SK-N-SH (cell line): ENCODE results near the gene NR2F6. TPM values are rescaled to one million over a fixed set of nuclear protein-coding genes. Genes with fewer than 3 reads are reported as not detected.
A peak's percentile ranks its signal among the peaks of the same experiment; 100 is the strongest.

Experiments used
- ELF1 ChIP-seq: IDR thresholded peaks from 2 replicates; pipeline ENCODE4 v1.4.0; 2012
- EZH2phosphoT487 ChIP-seq: fragments of 200-600 bp; sonication (generic); IDR thresholded peaks from 2 replicates; pipeline ENCODE4 v1.6.1; 2017; ENCODE audit warnings: low read depth, mixed run types, mild to moderate bottlenecking, antibody characterized with exemption, moderate library complexity, borderline replicate concordance
- FOXJ3 ChIP-seq: sonication (generic); formaldehyde crosslinking; IDR thresholded peaks from 2 replicates; pipeline ENCODE4 v1.5.1; 2020; ENCODE audit warnings: mild to moderate bottlenecking, missing genetic modification reagents
- FOXM1 ChIP-seq: IDR thresholded peaks from 2 replicates; pipeline ENCODE4 v1.4.0; 2012; ENCODE audit warnings: low read depth, mild to moderate bottlenecking
- GATA2 ChIP-seq: sonication (generic); formaldehyde crosslinking; IDR thresholded peaks from 2 replicates; pipeline ENCODE4 v1.5.0; 2020; ENCODE audit warnings: mild to moderate bottlenecking, missing genetic modification reagents
- JUND ChIP-seq: IDR thresholded peaks from 2 replicates; pipeline ENCODE4 v1.4.0; 2012
- MXI1 ChIP-seq: IDR thresholded peaks from 2 replicates; pipeline ENCODE4 v1.6.1; 2012; ENCODE audit warnings: mild to moderate bottlenecking, low read depth, low read length, improper control_type of control experiment
- NFIC ChIP-seq: IDR thresholded peaks from 2 replicates; pipeline ENCODE4 v1.4.0; 2012; ENCODE audit warnings: borderline replicate concordance
- NRF1 ChIP-seq: IDR thresholded peaks from 2 replicates; pipeline ENCODE4 v1.6.1; 2012; ENCODE audit warnings: low read depth, mild to moderate bottlenecking, low read length
- POLR2AphosphoS5 ChIP-seq: IDR thresholded peaks from 2 replicates; pipeline ENCODE4 v1.6.1; 2012; ENCODE audit warnings: low read depth, low read length
- RCOR1 ChIP-seq: fragments of 150-350 bp; IDR thresholded peaks from 2 replicates; pipeline ENCODE4 v1.6.1; 2017; ENCODE audit warnings: antibody characterized with exemption, low read length
- RFX5 ChIP-seq: IDR thresholded peaks from 2 replicates; pipeline ENCODE4 v1.6.1; 2012; ENCODE audit warnings: mild to moderate bottlenecking, improper control_type of control experiment, low read length
- RXRA ChIP-seq: IDR thresholded peaks from 2 replicates; pipeline ENCODE4 v1.4.0; 2012; ENCODE audit warnings: low read depth, mild to moderate bottlenecking, borderline replicate concordance
- SMC3 ChIP-seq: IDR thresholded peaks from 2 replicates; pipeline ENCODE4 v1.6.1; 2012; ENCODE audit warnings: low read depth, low read length, improper control_type of control experiment
- TAF1 ChIP-seq: IDR thresholded peaks from 2 replicates; pipeline ENCODE4 v1.6.1; 2012; ENCODE audit warnings: low read depth, mild to moderate bottlenecking, low read length, moderate library complexity, borderline replicate concordance
- YY1 ChIP-seq: IDR thresholded peaks from 2 replicates; pipeline ENCODE4 v1.4.0; 2012; ENCODE audit warnings: low read depth, mild to moderate bottlenecking
- polyA plus RNA-seq, 3 experiments: library from polyadenylated mRNA; depleted of rRNA; stranded (reverse); fragments of >200 nt; gene quantifications; 2 replicates each; pipeline ENCODE4 v1.2.3, GENCODE V29; 2012
- TF ChIP-seq, protein P1 (sequence below): fragments of 150-350 bp; IDR thresholded peaks from 2 replicates; pipeline ENCODE4 v1.6.1; 2016; ENCODE audit warnings: mild to moderate bottlenecking, low read depth, low read length
- TF ChIP-seq, protein P2 (sequence below): IDR thresholded peaks from 2 replicates; pipeline ENCODE4 v1.4.0; 2012; ENCODE audit warnings: low read depth
- TF ChIP-seq, protein P3 (sequence below): IDR thresholded peaks from 2 replicates; pipeline ENCODE4 v1.4.0; 2012; ENCODE audit warnings: low read depth, borderline replicate concordance
- TF ChIP-seq, protein P4 (sequence below): IDR thresholded peaks from 2 replicates; pipeline ENCODE4 v1.6.1; 2012; ENCODE audit warnings: mild to moderate bottlenecking, low read depth, low read length, moderate library complexity
- TF ChIP-seq, protein P5 (sequence below): IDR thresholded peaks from 2 replicates; pipeline ENCODE4; 2012

Gene NR2F6
- polyA plus RNA-seq, 1 of the 3 experiments (the other 2 are of a cell fraction) = 37.3 TPM

DNA sequence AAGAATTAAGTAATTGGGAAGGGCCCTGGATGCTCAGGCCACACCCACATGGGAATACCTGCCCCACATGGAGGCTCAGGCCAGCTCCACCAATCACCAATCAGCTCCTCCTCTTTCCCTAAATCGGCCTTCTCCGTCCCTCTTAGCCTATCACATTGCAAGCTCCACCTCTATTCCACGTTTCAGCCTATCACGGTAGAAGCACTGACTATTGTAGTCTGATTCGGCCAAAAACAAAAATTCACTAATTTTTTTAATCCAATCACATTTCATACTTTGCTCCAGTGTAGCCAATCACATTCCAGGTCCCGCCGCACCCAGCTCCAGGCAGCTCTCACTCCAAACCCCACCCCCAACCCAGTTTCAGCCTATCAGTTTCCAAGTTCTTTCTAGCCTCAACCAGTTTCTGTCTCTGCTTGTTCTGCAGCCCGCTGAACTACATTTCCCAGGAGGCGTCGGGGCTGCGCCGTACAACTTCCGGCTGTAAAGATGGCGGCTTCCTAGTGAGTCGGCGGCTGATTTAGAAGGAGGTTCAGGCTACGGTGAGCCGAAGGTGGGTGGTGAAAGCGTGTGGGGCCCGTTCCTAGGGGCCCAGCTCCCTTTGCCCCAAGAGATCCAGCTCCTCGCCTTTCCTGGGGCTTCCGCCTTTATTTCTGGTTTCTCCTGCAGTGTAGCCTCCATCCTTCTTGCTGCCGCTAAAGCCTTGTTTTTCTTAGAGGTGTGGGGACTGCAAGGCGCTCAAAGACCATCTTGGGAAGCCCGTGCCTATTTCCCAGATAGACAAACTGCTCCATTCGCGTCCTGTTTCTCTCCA lies 21.5 kb upstream of the NR2F6 start, which contains the start of gene BABAM1 (continued):
- TF ChIP-seq, protein P1, sequence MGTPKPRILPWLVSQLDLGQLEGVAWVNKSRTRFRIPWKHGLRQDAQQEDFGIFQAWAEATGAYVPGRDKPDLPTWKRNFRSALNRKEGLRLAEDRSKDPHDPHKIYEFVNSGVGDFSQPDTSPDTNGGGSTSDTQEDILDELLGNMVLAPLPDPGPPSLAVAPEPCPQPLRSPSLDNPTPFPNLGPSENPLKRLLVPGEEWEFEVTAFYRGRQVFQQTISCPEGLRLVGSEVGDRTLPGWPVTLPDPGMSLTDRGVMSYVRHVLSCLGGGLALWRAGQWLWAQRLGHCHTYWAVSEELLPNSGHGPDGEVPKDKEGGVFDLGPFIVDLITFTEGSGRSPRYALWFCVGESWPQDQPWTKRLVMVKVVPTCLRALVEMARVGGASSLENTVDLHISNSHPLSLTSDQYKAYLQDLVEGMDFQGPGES = peak; percentile 97
- TF ChIP-seq RXRA (no peak), JUND (no peak), NRF1 (peak; percentile 41; the same call in 1 of the 2 replicates), RFX5 (peak; percentile 92), TAF1 (peak; percentile 96), MXI1 (0 out of 2 replicates have a peak, but pooled peaks have one; percentile 24), EZH2phosphoT487 (no peak), ELF1 (peak; percentile 76), YY1 (peak; percentile 98), SMC3 (no peak), FOXM1 (peak; percentile 56; the same call in 1 of the 2 replicates), POLR2AphosphoS5 (peak; percentile 80), GATA2 (CRISPR knock-in tag) (no peak), RCOR1 (no peak), FOXJ3 (no peak; the same call in 1 of the 2 replicates), NFIC (no peak)
- TF ChIP-seq, protein P2, sequence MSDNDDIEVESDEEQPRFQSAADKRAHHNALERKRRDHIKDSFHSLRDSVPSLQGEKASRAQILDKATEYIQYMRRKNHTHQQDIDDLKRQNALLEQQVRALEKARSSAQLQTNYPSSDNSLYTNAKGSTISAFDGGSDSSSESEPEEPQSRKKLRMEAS = peak; percentile 66
- TF ChIP-seq, protein P3, sequence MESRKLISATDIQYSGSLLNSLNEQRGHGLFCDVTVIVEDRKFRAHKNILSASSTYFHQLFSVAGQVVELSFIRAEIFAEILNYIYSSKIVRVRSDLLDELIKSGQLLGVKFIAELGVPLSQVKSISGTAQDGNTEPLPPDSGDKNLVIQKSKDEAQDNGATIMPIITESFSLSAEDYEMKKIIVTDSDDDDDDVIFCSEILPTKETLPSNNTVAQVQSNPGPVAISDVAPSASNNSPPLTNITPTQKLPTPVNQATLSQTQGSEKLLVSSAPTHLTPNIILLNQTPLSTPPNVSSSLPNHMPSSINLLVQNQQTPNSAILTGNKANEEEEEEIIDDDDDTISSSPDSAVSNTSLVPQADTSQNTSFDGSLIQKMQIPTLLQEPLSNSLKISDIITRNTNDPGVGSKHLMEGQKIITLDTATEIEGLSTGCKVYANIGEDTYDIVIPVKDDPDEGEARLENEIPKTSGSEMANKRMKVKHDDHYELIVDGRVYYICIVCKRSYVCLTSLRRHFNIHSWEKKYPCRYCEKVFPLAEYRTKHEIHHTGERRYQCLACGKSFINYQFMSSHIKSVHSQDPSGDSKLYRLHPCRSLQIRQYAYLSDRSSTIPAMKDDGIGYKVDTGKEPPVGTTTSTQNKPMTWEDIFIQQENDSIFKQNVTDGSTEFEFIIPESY = no peak
- TF ChIP-seq, protein P4, sequence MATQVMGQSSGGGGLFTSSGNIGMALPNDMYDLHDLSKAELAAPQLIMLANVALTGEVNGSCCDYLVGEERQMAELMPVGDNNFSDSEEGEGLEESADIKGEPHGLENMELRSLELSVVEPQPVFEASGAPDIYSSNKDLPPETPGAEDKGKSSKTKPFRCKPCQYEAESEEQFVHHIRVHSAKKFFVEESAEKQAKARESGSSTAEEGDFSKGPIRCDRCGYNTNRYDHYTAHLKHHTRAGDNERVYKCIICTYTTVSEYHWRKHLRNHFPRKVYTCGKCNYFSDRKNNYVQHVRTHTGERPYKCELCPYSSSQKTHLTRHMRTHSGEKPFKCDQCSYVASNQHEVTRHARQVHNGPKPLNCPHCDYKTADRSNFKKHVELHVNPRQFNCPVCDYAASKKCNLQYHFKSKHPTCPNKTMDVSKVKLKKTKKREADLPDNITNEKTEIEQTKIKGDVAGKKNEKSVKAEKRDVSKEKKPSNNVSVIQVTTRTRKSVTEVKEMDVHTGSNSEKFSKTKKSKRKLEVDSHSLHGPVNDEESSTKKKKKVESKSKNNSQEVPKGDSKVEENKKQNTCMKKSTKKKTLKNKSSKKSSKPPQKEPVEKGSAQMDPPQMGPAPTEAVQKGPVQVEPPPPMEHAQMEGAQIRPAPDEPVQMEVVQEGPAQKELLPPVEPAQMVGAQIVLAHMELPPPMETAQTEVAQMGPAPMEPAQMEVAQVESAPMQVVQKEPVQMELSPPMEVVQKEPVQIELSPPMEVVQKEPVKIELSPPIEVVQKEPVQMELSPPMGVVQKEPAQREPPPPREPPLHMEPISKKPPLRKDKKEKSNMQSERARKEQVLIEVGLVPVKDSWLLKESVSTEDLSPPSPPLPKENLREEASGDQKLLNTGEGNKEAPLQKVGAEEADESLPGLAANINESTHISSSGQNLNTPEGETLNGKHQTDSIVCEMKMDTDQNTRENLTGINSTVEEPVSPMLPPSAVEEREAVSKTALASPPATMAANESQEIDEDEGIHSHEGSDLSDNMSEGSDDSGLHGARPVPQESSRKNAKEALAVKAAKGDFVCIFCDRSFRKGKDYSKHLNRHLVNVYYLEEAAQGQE = peak; percentile 57; the same call in 1 of the 2 replicates
- TF ChIP-seq, protein P5, sequence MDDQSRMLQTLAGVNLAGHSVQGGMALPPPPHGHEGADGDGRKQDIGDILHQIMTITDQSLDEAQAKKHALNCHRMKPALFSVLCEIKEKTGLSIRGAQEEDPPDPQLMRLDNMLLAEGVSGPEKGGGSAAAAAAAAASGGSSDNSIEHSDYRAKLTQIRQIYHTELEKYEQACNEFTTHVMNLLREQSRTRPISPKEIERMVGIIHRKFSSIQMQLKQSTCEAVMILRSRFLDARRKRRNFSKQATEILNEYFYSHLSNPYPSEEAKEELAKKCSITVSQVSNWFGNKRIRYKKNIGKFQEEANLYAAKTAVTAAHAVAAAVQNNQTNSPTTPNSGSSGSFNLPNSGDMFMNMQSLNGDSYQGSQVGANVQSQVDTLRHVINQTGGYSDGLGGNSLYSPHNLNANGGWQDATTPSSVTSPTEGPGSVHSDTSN = peak; percentile 84
